Fibroblast of the conjunctiva (primary cell): ENCODE data around the gene RAB6B.

Experiments used
- DNase-seq: peaks from one replicate; pipeline ENCODE4 v3.0.0-alpha.2; 2010; ENCODE audit warnings: low read depth

Gene RAB6B

GRCh38 chr3:133894353-133895207 is 1.1 kb downstream of the RAB6B start:
- no peak for DNase-seq

GRCh38 chr3:133893683-133894352 is 1.9 kb downstream of the RAB6B start:
- no peak for DNase-seq

GRCh38 chr3:133892541-133893231 is 3.0 kb downstream of the RAB6B start:
- no peak for DNase-seq

GRCh38 chr3:133891662-133892378 is 3.9 kb downstream of the RAB6B start:
- DNase-seq, result no peak

- no peak for DNase-seq
These were observed 4.6 kb downstream of the RAB6B start for GRCh38 chr3:133890972-133891644.

- DNase-seq, result no peak
These were observed 5.6 kb downstream of the RAB6B start for GRCh38 chr3:133890037-133890436.

GRCh38 chr3:133888726-133889340 is 6.8 kb downstream of the RAB6B start:
- DNase-seq, result no peak

GRCh38 chr3:133887803-133888703 is 7.6 kb downstream of the RAB6B start:
- DNase-seq, result no peak

- no peak for DNase-seq
These were observed 8.4 kb downstream of the RAB6B start for GRCh38 chr3:133887074-133887802.

GRCh38 chr3:133886031-133886722 is 9.5 kb downstream of the RAB6B start:
- DNase-seq, result no peak

- DNase-seq, result no peak
These were observed 10.6 kb downstream of the RAB6B start for GRCh38 chr3:133884887-133885711.

- DNase-seq, result no peak
These were observed 11.4 kb downstream of the RAB6B start for GRCh38 chr3:133884054-133884886.

GRCh38 chr3:133883641-133884040 is 12.0 kb downstream of the RAB6B start:
- no peak for DNase-seq

- no peak for DNase-seq
These were observed 12.6 kb downstream of the RAB6B start for GRCh38 chr3:133882986-133883586.

- no peak for DNase-seq
These were observed 13.5 kb downstream of the RAB6B start for GRCh38 chr3:133881939-133882825.
